ENCODE data around the gene ADAMTS8.

DNA sequence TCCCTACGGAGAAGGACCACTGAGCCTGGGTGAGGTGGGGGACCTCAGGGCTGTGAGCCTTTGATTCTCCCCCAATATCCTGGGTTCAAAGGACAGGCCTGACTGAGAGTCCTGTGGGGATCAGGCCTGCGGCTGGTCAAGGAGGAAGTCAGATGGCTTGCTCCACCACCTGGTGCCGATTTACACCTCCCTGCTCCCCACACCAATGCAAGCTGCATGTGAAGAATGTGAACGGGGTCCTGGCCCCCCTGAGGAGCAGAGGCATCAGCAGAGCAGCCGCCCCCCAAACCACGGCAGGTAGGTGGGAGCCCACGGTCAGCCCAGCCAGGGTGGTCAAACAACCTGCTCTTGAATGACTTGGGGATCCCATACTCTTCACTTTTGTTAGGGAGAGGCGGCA, 6.7 kb downstream of the ADAMTS8 start:
- no peak for TF ChIP-seq MEF2D (tag; conservative IDR thresholded peaks at IDR 0.05; ENCODE audit: low read depth)
- TF ChIP-seq RFX5 (IDR thresholded peaks at IDR 0.05; ENCODE audit: low read depth, low read length), result no peak
- TF ChIP-seq MAFG (tag; conservative IDR thresholded peaks at IDR 0.05), result no peak
- no peak for TF ChIP-seq SREBF2 (CRISPR knock-in tag; IDR thresholded peaks at IDR 0.05)
- TF ChIP-seq PHF21A (IDR thresholded peaks at IDR 0.05; ENCODE audit: borderline replicate concordance, low read depth), result no peak
- TF ChIP-seq SPI1 (IDR thresholded peaks at IDR 0.05; ENCODE audit: borderline replicate concordance, low read depth, low read length), result no peak
- TF ChIP-seq, protein P1, sequence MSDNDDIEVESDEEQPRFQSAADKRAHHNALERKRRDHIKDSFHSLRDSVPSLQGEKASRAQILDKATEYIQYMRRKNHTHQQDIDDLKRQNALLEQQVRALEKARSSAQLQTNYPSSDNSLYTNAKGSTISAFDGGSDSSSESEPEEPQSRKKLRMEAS (CRISPR knock-in tag; IDR thresholded peaks at IDR 0.05), result no peak
- TF ChIP-seq SMARCB1 (IDR thresholded peaks at IDR 0.05; ENCODE audit: insufficient read length, low read depth), result no peak
- TF ChIP-seq CCNT2 (IDR thresholded peaks at IDR 0.05; ENCODE audit: borderline replicate concordance, extremely low read depth, insufficient read length, low read depth, low read length), result no peak
- no peak for TF ChIP-seq SMC3 (conservative IDR thresholded peaks at IDR 0.05; ENCODE audit: insufficient read depth, low read depth, low read length)
